Karpas-422 (cell line): ENCODE results near the gene FAM72C. TPM values are rescaled to one million over a fixed set of nuclear protein-coding genes. Genes with fewer than 3 reads are reported as not detected.
"Not testable (repeated sequence)": the region's sequence is repeated elsewhere in the genome, so short reads cannot be mapped to it uniquely, and the experiment has no call there.

Source experiments
- DNase-seq: peaks from one replicate; pipeline ENCODE4 v3.0.0-alpha.2; 2015
- H2AFZ ChIP-seq: fragments of 200-600 bp; sonication (generic); 2 replicates; pipeline ENCODE4 v1.6.1; 2014; ENCODE audit warnings: antibody characterized with exemption, low read length, mixed read lengths
- H3K27ac ChIP-seq: fragments of 200-600 bp; sonication (generic); 2 replicates; pipeline ENCODE4 v1.5.1; 2014; ENCODE audit warnings: mild to moderate bottlenecking, low read length, moderate library complexity
- H3K27me3 ChIP-seq: fragments of 200-600 bp; sonication (generic); 2 replicates; pipeline ENCODE4 v1.6.1; 2014; ENCODE audit warnings: low read length, mixed read lengths
- H3K36me3 ChIP-seq: fragments of 200-600 bp; sonication (generic); 2 replicates; pipeline ENCODE4 v1.6.1; 2014; ENCODE audit warnings: low read length, mixed read lengths; ENCODE audit not compliant: insufficient read depth
- H3K4me1 ChIP-seq: fragments of 200-600 bp; sonication (generic); 2 replicates; pipeline ENCODE4 v1.6.1; 2014; ENCODE audit warnings: mild to moderate bottlenecking, low read length, mixed read lengths
- H3K4me2 ChIP-seq: fragments of 200-600 bp; sonication (generic); 2 replicates; pipeline ENCODE4 v1.6.1; 2014; ENCODE audit warnings: low read length, low read depth, mild to moderate bottlenecking; ENCODE audit not compliant: poor library complexity, severe bottlenecking
- H3K4me3 ChIP-seq: fragments of 200-600 bp; sonication (generic); 2 replicates; pipeline ENCODE4 v1.5.1; 2014; ENCODE audit warnings: mild to moderate bottlenecking, antibody characterized with exemption, low read length, mixed read lengths
- H3K79me2 ChIP-seq: fragments of 200-600 bp; sonication (generic); 2 replicates; pipeline ENCODE4 v1.6.1; 2014; ENCODE audit warnings: mild to moderate bottlenecking, low read length, mixed read lengths
- H3K9ac ChIP-seq: fragments of 200-600 bp; sonication (generic); 2 replicates; pipeline ENCODE4 v1.6.0; 2014; ENCODE audit warnings: low read length
- H3K9me2 ChIP-seq: fragments of 200-600 bp; sonication (generic), shearing (Covaris generic); replicated peaks from 2 replicates; pipeline ENCODE4 v1.6.0; 2014; ENCODE audit warnings: mild to moderate bottlenecking, low read length, moderate library complexity; ENCODE audit not compliant: insufficient read depth
- H3K9me3 ChIP-seq: fragments of 300-700, 200-600 bp; sonication (generic); 2 replicates; pipeline ENCODE4 v1.6.1; 2014; ENCODE audit warnings: low read length, mixed read lengths
- H4K20me1 ChIP-seq: fragments of 200-600 bp; sonication (generic); 2 replicates; pipeline ENCODE4 v1.6.1; 2014; ENCODE audit warnings: mild to moderate bottlenecking, antibody characterized with exemption, low read length, low read depth; ENCODE audit not compliant: insufficient read depth
- total RNA-seq: library from RNA; depleted of rRNA; stranded (reverse); fragments of >200 nt; shearing (Covaris generic); gene quantifications from 2 replicates; pipeline ENCODE4 v1.2.3, GENCODE V29; 2014; ENCODE audit warnings: low replicate concordance

The FAM72C gene
- total RNA-seq, 1 experiment from 2014 or later, result 24.2 TPM

DNA sequence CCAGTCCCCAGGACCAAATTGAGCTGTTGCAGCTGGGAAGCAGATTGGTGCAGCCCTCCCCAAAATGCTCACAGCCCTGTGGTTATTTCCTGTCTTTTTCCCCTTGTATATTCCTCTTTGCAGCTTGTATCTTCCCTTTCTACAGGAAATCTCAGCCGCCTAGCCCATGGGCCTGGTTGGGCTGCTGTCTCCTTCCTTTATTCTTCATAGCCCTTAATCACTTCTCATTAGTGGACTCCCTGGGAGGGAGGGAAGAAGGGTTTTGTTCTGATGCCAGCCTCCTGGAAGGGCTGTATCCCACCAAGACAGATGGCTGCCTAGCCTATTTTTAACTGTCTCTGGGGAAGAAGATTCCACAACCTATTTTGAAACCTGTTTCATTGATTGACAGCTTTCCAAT, 32.5 kb upstream of the FAM72C start:
- H3K4me2 ChIP-seq, DNase-seq, H3K9me3 ChIP-seq, H3K4me1 ChIP-seq, H3K36me3 ChIP-seq, H3K27me3 ChIP-seq, H3K4me3 ChIP-seq, H3K9ac ChIP-seq, H3K79me2 ChIP-seq, H3K9me2 ChIP-seq, H3K27ac ChIP-seq, H2AFZ ChIP-seq, H4K20me1 ChIP-seq: not testable (repeated sequence)

DNA sequence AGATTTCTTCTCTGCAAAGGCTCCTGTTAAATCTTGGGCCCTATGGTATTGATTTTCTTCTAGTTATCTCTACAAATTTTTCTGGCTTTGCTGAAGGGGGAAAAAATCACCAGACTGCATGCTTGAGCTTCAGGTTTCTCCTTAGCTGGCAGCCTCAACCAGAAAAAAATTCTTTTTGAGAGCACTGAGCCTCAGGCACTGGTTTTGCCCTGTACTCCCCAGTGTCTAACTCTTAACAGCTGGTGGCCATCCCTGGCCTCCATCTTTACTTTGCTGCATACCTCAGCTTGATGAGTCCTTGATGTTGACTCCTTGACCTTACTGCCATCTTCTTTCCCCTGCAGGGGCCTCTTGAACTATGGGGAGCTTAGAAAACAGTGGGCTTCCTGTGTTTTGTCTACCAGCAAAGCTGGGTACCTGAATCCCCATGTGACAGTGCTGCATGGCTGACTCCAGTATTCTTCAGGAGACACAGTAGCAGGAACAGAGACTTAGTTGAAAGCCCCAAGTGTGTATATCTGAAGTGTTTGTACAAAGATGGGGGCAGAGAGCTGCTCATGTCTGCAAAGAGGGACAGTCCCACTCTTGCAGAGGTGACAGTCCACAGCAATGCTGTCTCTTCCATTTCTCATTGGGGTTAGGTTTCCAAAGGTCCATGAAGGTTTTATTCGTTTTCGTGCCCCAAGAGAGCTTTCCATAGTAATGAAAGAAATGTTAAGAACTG, 31.7 kb upstream of the FAM72C start:
- not testable (repeated sequence) for H3K4me2 ChIP-seq, H3K79me2 ChIP-seq, DNase-seq, H3K27ac ChIP-seq, H4K20me1 ChIP-seq, H3K9me2 ChIP-seq, H2AFZ ChIP-seq, H3K9ac ChIP-seq, H3K4me3 ChIP-seq, H3K4me1 ChIP-seq, H3K36me3 ChIP-seq, H3K27me3 ChIP-seq, H3K9me3 ChIP-seq

GRCh38 chr1:144002141-144002881, 30.5 kb upstream of the FAM72C start:
- not testable (repeated sequence) for H3K9me3 ChIP-seq, H3K4me1 ChIP-seq, H3K36me3 ChIP-seq, H4K20me1 ChIP-seq, H3K27ac ChIP-seq, H2AFZ ChIP-seq, H3K9me2 ChIP-seq, H3K4me3 ChIP-seq, H3K9ac ChIP-seq, H3K27me3 ChIP-seq, H3K79me2 ChIP-seq, H3K4me2 ChIP-seq
- peak; percentile 45 for DNase-seq

DNA sequence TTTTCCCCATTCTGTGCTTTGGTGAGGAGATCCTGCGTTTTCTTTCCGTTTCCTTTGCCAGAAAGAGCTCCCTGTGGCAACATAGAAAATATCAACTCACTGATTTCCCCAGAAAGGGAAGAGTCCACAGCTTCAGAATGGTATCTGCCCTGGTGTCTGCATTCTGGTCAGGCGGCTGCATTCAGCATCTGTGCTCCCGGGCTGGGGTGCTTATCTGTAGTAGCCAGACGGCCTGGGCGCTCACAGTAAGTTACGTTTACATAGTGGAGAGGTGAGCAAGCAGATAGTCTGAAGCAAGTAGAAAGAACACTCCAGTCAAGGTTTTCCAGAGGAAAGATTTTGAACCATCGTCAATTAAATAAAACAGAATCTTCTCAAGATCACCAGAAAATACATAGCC, 29.3 kb upstream of the FAM72C start:
- not testable (repeated sequence) for H3K27me3 ChIP-seq, H3K36me3 ChIP-seq, H3K4me3 ChIP-seq, DNase-seq, H3K79me2 ChIP-seq, H3K9me2 ChIP-seq, H4K20me1 ChIP-seq, H3K9me3 ChIP-seq, H3K4me1 ChIP-seq, H3K4me2 ChIP-seq, H3K9ac ChIP-seq, H2AFZ ChIP-seq, H3K27ac ChIP-seq

DNA sequence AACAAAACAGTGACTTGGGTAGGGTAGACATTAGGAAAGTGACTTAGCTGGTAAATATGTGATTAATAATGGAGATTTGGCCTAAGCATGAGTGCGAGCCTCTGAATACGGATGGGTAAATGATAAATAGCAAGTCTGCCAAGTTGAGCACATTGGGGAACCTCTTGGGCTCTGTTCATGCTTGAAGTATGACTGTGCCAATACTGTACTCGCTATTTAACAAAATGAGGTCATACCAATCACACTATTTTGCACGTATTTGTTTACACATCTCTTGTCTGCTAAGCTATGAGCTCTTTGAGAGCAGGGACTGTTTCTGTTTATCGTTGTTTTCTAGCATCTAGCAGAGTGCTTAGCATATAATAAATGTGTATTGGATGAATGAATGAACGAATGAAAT, 24.2 kb upstream of the FAM72C start:
- H3K27me3 ChIP-seq, DNase-seq, H3K4me2 ChIP-seq, H3K79me2 ChIP-seq, H3K27ac ChIP-seq, H3K36me3 ChIP-seq, H3K4me1 ChIP-seq, H3K9ac ChIP-seq, H3K4me3 ChIP-seq, H4K20me1 ChIP-seq, H3K9me2 ChIP-seq, H3K9me3 ChIP-seq, H2AFZ ChIP-seq: not testable (repeated sequence)

GRCh38 chr1:143993301-143993907, 21.6 kb upstream of the FAM72C start:
- not testable (repeated sequence) for DNase-seq, H4K20me1 ChIP-seq, H3K27me3 ChIP-seq, H3K27ac ChIP-seq, H3K4me2 ChIP-seq, H3K4me3 ChIP-seq, H3K9me2 ChIP-seq, H2AFZ ChIP-seq, H3K79me2 ChIP-seq, H3K4me1 ChIP-seq, H3K9me3 ChIP-seq, H3K9ac ChIP-seq, H3K36me3 ChIP-seq

DNA sequence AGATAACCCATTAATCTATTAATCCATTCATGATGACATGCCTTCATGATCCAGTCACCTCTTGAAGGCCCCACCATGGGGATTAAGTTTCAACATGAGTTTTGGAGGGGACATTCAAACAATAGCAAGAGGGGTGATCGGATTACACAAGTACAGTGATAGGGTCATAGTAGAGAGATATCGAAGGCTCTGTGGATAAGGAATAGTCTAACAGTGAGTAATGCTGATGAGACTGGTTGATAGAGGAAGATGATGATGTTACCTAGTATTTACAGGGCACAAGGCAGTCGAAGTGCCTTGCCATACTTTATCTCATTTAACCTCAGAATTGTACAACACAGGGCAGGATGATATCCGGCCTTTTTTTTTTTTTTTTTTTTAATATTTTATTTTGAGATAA, 18.9 kb upstream of the FAM72C start:
- H3K4me2 ChIP-seq, H3K27ac ChIP-seq, DNase-seq, H4K20me1 ChIP-seq, H3K4me3 ChIP-seq, H2AFZ ChIP-seq, H3K9ac ChIP-seq, H3K36me3 ChIP-seq, H3K79me2 ChIP-seq, H3K9me3 ChIP-seq, H3K4me1 ChIP-seq, H3K27me3 ChIP-seq, H3K9me2 ChIP-seq: not testable (repeated sequence)

- not testable (repeated sequence) for H3K27ac ChIP-seq, H4K20me1 ChIP-seq, H3K36me3 ChIP-seq, H3K9ac ChIP-seq, DNase-seq, H3K79me2 ChIP-seq, H3K9me2 ChIP-seq, H2AFZ ChIP-seq, H3K27me3 ChIP-seq, H3K4me1 ChIP-seq, H3K4me2 ChIP-seq, H3K4me3 ChIP-seq, H3K9me3 ChIP-seq
These were observed 17.9 kb upstream of the FAM72C start for GRCh38 chr1:143989719-143990118.
